Measurements from ENCODE around the gene OR10A4.

DNA sequence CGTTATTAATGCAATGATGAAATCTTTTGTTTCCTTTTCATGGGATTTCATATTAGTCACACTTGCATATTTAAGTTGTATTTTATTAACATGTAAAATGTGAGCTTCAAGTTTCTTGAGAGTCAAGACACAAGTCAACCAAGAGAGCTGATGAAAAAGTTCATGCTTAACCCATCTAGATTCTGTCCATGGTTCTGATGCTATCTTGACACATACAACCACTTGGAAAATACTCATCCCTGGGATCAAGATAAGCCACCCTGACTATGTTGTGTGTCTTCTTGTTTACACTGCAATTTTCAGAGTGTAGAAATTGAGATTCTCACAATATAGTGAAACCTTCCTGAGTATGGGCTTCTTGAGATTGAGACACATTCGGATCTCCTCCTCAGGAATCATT is 664 bp upstream of the OR10A4 start:
- TF ChIP-seq BCL6 (CRISPR knock-in tag; IDR thresholded peaks at IDR 0.05) (no peak), ZC3H4 (CRISPR knock-in tag; IDR thresholded peaks at IDR 0.05; ENCODE audit: borderline replicate concordance) (no peak), CTCF (CRISPR knock-in tag; IDR thresholded peaks at IDR 0.05) (no peak), CBX1 (IDR thresholded peaks at IDR 0.05; ENCODE audit: low read depth) (no peak), POLR2AphosphoS5 (IDR thresholded peaks at IDR 0.05; ENCODE audit: low read depth, low read length) (no peak), GTF2F1 (IDR thresholded peaks at IDR 0.05; ENCODE audit: low read length) (no peak), CHD4 (IDR thresholded peaks at IDR 0.05; ENCODE audit: borderline replicate concordance, low read length) (no peak), FOXM1 (CRISPR knock-in tag; IDR thresholded peaks at IDR 0.05) (no peak)
- TF ChIP-seq, protein P1, sequence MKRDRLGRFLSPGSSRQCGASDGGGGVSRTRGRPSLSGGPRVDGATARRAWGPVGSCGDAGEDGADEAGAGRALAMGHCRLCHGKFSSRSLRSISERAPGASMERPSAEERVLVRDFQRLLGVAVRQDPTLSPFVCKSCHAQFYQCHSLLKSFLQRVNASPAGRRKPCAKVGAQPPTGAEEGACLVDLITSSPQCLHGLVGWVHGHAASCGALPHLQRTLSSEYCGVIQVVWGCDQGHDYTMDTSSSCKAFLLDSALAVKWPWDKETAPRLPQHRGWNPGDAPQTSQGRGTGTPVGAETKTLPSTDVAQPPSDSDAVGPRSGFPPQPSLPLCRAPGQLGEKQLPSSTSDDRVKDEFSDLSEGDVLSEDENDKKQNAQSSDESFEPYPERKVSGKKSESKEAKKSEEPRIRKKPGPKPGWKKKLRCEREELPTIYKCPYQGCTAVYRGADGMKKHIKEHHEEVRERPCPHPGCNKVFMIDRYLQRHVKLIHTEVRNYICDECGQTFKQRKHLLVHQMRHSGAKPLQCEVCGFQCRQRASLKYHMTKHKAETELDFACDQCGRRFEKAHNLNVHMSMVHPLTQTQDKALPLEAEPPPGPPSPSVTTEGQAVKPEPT (CRISPR knock-in tag; IDR thresholded peaks at IDR 0.05; ENCODE audit: low read depth): no peak

All from HepG2 (cell line).